Smooth muscle cell (in vitro differentiated cells): ENCODE results near the gene FUBP3. TPM values are rescaled to one million over a fixed set of nuclear protein-coding genes. Genes with fewer than 3 reads are reported as not detected.

Experiments
- DNase-seq: peaks from one replicate; lab custom pipeline; 2025; ENCODE audit not compliant: unreplicated experiment; lab: John Stamatoyannopoulos, UW
- H2AFZ ChIP-seq: fragments of 200-600 bp; sonication (generic); 2 replicates; pipeline ENCODE4 v1.6.0; 2016; ENCODE audit warnings: antibody characterized with exemption, low read depth, mild to moderate bottlenecking
- H3F3A ChIP-seq: fragments of 200-600 bp; sonication (generic); 2 replicates; pipeline ENCODE4 v1.6.0; 2017; ENCODE audit warnings: antibody characterized with exemption, low read depth
- H3K27ac ChIP-seq: fragments of 200-600 bp; sonication (generic); 2 replicates; pipeline ENCODE4 v1.5.1; 2016; ENCODE audit warnings: low read depth, mild to moderate bottlenecking
- H3K27me3 ChIP-seq: fragments of 200-600 bp; sonication (generic); 2 replicates; pipeline ENCODE4 v1.6.1; 2016; ENCODE audit warnings: low read depth, mild to moderate bottlenecking
- H3K36me3 ChIP-seq: fragments of 200-600 bp; sonication (generic); 2 replicates; pipeline ENCODE4 v1.5.1; 2016; ENCODE audit warnings: low read depth
- H3K4me1 ChIP-seq: fragments of 200-600 bp; sonication (generic); 2 replicates; pipeline ENCODE4 v1.5.1; 2016; ENCODE audit warnings: low read depth
- H3K4me2 ChIP-seq: fragments of 200-600 bp; sonication (generic); 2 replicates; pipeline ENCODE4 v1.6.0; 2016; ENCODE audit warnings: mild to moderate bottlenecking
- H3K4me3 ChIP-seq: fragments of 200-600 bp; sonication (generic); 2 replicates; pipeline ENCODE4 v1.5.1; 2016; ENCODE audit warnings: mild to moderate bottlenecking
- H3K79me2 ChIP-seq: fragments of 200-600 bp; sonication (generic); 2 replicates; pipeline ENCODE4 v1.6.0; 2016; ENCODE audit warnings: low read depth, mild to moderate bottlenecking
- H3K9ac ChIP-seq: fragments of 200-600 bp; sonication (generic); 2 replicates; pipeline ENCODE4 v1.6.0; 2016; ENCODE audit warnings: low read depth
- H3K9me3 ChIP-seq: fragments of 200-600 bp; sonication (generic); replicated peaks from 2 replicates; pipeline ENCODE4 v1.5.1; 2016; ENCODE audit warnings: low read depth
- H4K20me1 ChIP-seq: fragments of 200-600 bp; sonication (generic); 2 replicates; pipeline ENCODE4 v1.6.0; 2016; ENCODE audit warnings: low read depth
- WGBS: methylation state at CpG from one replicate; pipeline ENCODE4 v1.1.7; 2016; ENCODE audit warnings: low lambda C conversion rate; 5-methylcytosine and 5-hydroxymethylcytosine counted together
- polyA plus RNA-seq: library from polyadenylated mRNA; unstranded; fragments of >200 nt; fragmentation: Nextera tagmentation; extraction: Ambion mirVana; gene quantifications from 2 replicates; pipeline ENCODE4 v1.2.1, GENCODE V29; 2016
- total RNA-seq: library from RNA; depleted of rRNA; stranded (reverse); fragments of >200 nt; gene quantifications from 2 replicates; pipeline ENCODE4 v1.2.3, GENCODE V29; 2014
- TF ChIP-seq, protein P1 (sequence below): fragments of 200-600 bp; sonication (generic); IDR thresholded peaks from 2 replicates; pipeline ENCODE4 v1.5.1; 2017; ENCODE audit warnings: borderline replicate concordance, mild to moderate bottlenecking, antibody characterized with exemption; ENCODE audit not compliant: insufficient read depth, poor library complexity, severe bottlenecking

FUBP3 gene
- total and polyA plus RNA-seq, 2 experiments from 2014 or later: 46.9 to 52.5 TPM

DNA sequence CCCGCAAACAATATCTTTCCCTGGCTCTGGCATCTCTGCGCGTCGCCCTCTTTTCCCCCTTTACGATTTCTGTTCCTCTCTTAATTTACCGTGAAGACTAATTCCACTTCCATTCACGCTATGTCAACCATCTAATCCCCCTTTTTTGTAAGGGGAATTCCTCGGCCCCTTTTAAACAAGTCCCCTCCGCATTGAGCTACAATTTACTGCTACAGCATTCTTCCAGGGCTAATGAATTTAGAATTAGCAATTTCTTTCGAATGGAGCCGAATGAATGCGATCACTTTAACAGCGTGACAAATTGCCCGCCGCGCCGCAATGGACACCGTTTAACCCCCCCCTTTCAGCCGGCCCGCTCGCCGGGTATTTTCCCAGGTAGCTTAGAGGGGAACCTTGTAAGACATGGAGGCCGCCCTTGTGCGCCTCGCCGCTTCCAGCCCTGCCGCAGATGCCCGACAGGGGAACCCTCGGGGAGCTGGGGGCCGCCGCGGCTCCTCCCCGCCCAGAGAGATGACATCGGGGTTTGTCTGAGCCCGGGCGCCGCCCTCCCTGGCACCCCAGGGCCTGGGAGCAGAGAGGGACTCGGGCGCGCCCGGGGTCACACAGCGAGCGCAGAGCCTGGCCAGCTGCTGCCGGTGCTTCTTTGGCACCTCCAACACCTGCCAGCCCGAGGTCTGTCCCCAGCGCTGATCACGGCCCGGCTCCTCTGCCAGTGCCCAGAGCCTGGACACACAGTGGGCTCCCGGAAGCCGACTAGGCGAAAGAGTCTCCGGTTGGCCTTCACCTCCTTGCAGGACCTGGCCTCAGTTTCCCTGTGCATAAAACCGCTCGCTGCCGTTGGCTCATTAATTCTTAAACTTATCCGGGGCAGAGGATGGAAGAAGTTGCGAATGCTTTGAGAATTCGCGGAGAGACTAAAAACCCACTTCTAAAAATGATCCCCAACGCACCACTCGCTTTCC lies 86.3 kb downstream of the FUBP3 start:
- H3K4me2 ChIP-seq: peak overlapping the region; percentile 1
- H3K4me3 ChIP-seq: no peak overlapping the region
- no peak overlapping the region for H3K9ac ChIP-seq
- H3F3A ChIP-seq: no peaks in the 10 kb centered on the region
- H3K9me3 ChIP-seq: no peaks in the 10 kb centered on the region
- H3K79me2 ChIP-seq: no peaks in the 10 kb centered on the region
- no peak overlapping the region for H2AFZ ChIP-seq
- H3K27ac ChIP-seq: no peak overlapping the region
- DNase-seq: no peak
- WGBS: 6% methylated on average over 59 of the region's 61 CpGs
- H3K4me1 ChIP-seq: peaks cover 42% of the 10 kb centered on the region
- H3K36me3 ChIP-seq: no peaks in the 10 kb centered on the region
- H4K20me1 ChIP-seq: peaks cover 7% of the 10 kb centered on the region
- H3K27me3 ChIP-seq: peaks cover 82% of the 10 kb centered on the region
- TF ChIP-seq, protein P1, sequence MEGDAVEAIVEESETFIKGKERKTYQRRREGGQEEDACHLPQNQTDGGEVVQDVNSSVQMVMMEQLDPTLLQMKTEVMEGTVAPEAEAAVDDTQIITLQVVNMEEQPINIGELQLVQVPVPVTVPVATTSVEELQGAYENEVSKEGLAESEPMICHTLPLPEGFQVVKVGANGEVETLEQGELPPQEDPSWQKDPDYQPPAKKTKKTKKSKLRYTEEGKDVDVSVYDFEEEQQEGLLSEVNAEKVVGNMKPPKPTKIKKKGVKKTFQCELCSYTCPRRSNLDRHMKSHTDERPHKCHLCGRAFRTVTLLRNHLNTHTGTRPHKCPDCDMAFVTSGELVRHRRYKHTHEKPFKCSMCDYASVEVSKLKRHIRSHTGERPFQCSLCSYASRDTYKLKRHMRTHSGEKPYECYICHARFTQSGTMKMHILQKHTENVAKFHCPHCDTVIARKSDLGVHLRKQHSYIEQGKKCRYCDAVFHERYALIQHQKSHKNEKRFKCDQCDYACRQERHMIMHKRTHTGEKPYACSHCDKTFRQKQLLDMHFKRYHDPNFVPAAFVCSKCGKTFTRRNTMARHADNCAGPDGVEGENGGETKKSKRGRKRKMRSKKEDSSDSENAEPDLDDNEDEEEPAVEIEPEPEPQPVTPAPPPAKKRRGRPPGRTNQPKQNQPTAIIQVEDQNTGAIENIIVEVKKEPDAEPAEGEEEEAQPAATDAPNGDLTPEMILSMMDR: no peak

DNA sequence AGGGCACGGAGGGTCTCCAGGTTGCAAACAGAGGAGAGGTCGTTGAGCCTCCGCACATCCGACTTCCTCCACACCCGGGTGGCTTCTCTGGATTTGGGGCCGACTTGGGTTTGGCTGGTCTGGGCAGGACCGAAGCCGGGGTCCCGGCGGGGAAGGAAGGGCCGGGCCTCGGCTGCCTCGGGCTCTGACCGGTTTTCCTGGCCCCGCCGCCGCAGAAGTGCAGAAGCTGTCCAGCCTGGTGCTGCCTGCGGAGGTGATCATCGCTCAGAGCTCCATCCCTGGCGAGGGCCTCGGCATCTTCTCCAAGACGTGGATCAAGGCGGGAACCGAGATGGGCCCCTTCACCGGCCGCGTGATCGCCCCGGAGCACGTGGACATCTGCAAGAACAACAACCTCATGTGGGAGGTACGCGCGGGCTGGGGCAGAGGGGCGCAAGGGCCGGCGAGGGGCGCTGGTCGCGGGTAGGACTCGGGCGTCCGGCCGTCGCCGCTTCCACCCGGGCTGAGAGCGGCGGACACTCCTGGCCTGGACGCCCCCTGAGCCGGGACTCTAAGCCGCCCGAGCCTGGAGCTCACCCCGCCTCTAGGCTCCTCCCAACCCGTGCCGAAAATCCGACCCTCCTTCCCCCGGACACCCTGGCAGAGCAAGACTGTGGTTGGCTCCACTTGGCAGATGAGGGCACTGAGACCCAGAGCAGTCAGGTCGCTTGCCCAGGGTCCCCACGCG lies 87.2 kb downstream of the FUBP3 start:
- H3K9ac ChIP-seq: no peak overlapping the region
- no peak overlapping the region for H3K4me3 ChIP-seq
- no peaks in the 10 kb centered on the region for H3K9me3 ChIP-seq
- H3K79me2 ChIP-seq: no peaks in the 10 kb centered on the region
- peaks cover 74% of the 10 kb centered on the region for H3K27me3 ChIP-seq
- peaks cover 34% of the 10 kb centered on the region for H3K4me1 ChIP-seq
- TF ChIP-seq, protein P1: no peak
- H4K20me1 ChIP-seq: peaks cover 7% of the 10 kb centered on the region
- no peak overlapping the region for H2AFZ ChIP-seq
- no peak overlapping the region for H3K4me2 ChIP-seq
- no peaks in the 10 kb centered on the region for H3F3A ChIP-seq
- DNase-seq: no peak
- no peaks in the 10 kb centered on the region for H3K36me3 ChIP-seq
- WGBS: 8% methylated on average over 44 of the region's 60 CpGs
- H3K27ac ChIP-seq: no peak overlapping the region

DNA sequence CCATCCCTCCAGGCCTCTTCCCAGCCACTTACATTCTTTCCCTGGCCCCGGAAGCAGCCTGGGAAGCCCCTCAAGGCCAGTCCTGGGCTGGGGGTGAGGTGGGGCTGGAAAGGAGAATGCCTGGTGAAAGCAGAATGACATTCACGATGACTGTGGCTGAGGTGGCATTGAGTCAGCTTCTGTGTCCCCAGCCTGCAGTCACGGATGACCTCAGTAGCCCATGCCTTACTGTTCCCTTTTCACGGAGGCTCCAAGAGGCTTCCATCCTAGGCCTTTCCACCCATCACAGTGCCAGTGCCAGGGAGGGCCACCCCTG lies 87.7 kb downstream of the FUBP3 start:
- Histone ChIP-seq H3K27ac (no peak overlapping the region), H4K20me1 (peaks cover 7% of the 10 kb centered on the region), H3K9me3 (no peaks in the 10 kb centered on the region), H3K9ac (no peak overlapping the region), H3K4me3 (no peak overlapping the region), H3K4me2 (no peak overlapping the region), H2AFZ (no peak overlapping the region), H3F3A (no peaks in the 10 kb centered on the region), H3K27me3 (peaks cover 69% of the 10 kb centered on the region), H3K36me3 (no peaks in the 10 kb centered on the region), H3K79me2 (no peaks in the 10 kb centered on the region), H3K4me1 (peaks cover 31% of the 10 kb centered on the region)
- no peak for DNase-seq
- TF ChIP-seq, protein P1: no peak
- WGBS: 40% methylated on average over 4 of the region's 4 CpGs
